Psoas muscle (tissue), 8 donors: ENCODE data around the gene NLGN1. TPM values are rescaled to one million over a fixed set of nuclear protein-coding genes. Genes with fewer than 3 reads are reported as not detected.

Experiments
- ATAC-seq, 4 donors: fragments of 200-7000 bp; cut with Tn5 transposase; one replicate each; pipeline ENCODE4 v1.9.1; 2020; ENCODE audit warnings: moderate library complexity in 3 of 4, mild to moderate bottlenecking in 2 of 4
- DNase-seq, 2 donors: peaks; one replicate each; pipeline ENCODE4 v3.0.0-alpha.2; 2020
- H3K27ac ChIP-seq: fragments of 200-600 bp; one replicate; pipeline ENCODE4 v1.8.0; 2022
- H3K27me3 ChIP-seq, 3 donors: fragments of 200-600 bp in 1 of 3; one replicate each; pipeline versions ENCODE4 v1.6.1 to v1.8.0; 2013 to 2022; ENCODE audit warnings: low read length in 2 of 3, mild to moderate bottlenecking in 2 of 3, moderate library complexity in 1 of 3; ENCODE audit not compliant: insufficient read depth in 3 of 3
- H3K36me3 ChIP-seq, 2 donors: fragments of 200-600 bp in 1 of 2; one replicate each; pipeline versions ENCODE4 v1.6.1 to v1.8.0; 2013 to 2022; ENCODE audit warnings: low read depth in 1 of 2, mild to moderate bottlenecking in 1 of 2, moderate library complexity in 1 of 2; ENCODE audit not compliant: insufficient read depth in 1 of 2
- H3K4me1 ChIP-seq: fragments of 200-600 bp; one replicate; pipeline ENCODE4 v1.8.0; 2022
- H3K4me3 ChIP-seq: fragments of 200-600 bp; one replicate; pipeline ENCODE4 v1.8.0; 2022; ENCODE audit warnings: mild to moderate bottlenecking
- H3K9me3 ChIP-seq: fragments of 200-600 bp; one replicate; pipeline ENCODE4 v1.8.0; 2022
- WGBS, 3 donors: extraction: QIAGEN DNeasy Blood & Tissue Kit; methylation state at CpG; one replicate each; pipeline versions ENCODE4 v1.1.6 to v1.1.7; 2013; 5-methylcytosine and 5-hydroxymethylcytosine counted together
- intact Hi-C, 2 donors: fragments of 100-400 bp; cut with DNase I; formaldehyde crosslinking; loops; one replicate each; pipeline versions ENCODE4 v1.11.0 to v1.14.2; 2022
- polyA plus RNA-seq, 3 donors: library from polyadenylated mRNA; stranded (reverse); fragments of 200-250 nt; gene quantifications; one replicate each; pipeline ENCODE4 v1.2.3, GENCODE V29; 2013
- total RNA-seq, 4 donors: library from RNA; stranded (reverse); fragmentation: NEBNext Ultra II Directional in 2 of 4; extraction: Animal tissue kit (Norgen Biotek cat#: 25700) in 2 of 4; gene quantifications; one replicate each; pipeline versions ENCODE4 v1.2.1 to v1.2.4, GENCODE V29; 2021 to 2023
- TF ChIP-seq, protein P1 (sequence below): fragments of 200-600 bp; IDR thresholded peaks from one replicate; pipeline ENCODE4 v1.8.0; 2022; ENCODE audit warnings: antibody characterized with exemption
- donor health status: healthy with polysubstance abuse.
- donor health status: DM: no; HTN: no; CAD: no; lungs with moderate emphysema.
- donor health status: Bipolar disorder and iron deficiency.
- donor health status: healthy.
- donor health status: DM: yes; HTN: yes; CAD: no.
- donor health status: DM: no; HTN: no; CAD: no.
- donor health status: DM: no; HTN: no; CAD: no.
- donor health status: DM: yes; HTN: yes; CAD: no.

NLGN1 gene
- total and polyA plus RNA-seq, 7 donors: 0.04 to 1.0 (median 0.54) TPM

DNA sequence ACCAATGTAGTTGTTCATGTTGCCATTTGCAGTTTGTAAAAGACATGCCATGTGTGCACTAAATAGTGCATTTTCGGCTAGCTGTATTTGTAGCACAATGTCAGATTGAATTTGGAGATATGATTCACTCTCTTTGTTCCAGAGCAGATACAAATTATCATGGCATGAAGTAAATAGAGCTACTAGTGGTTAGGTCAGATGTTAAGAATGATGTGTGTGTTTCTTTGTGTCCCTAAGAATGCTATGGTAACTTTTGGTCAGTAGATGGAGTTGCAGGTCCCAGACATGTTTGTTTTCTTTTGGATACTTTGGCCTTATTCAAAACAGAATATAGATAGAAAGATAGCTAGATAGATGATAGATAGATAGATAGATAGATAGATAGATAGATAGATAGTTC is 595.8 kb downstream of the NLGN1 start:
- ATAC-seq: no peak

GRCh38 chr3:174000675-174001074 is 603.1 kb downstream of the NLGN1 start:
- Histone ChIP-seq H3K9me3 (no peaks in the 10 kb centered on the region), H3K4me3 (no peak overlapping the region), H3K36me3 (no peaks in the 10 kb centered on the region), H3K4me1 (no peaks in the 10 kb centered on the region), H3K27me3 (no peaks in the 10 kb centered on the region), H3K27ac (no peak overlapping the region)
- no peak for ATAC-seq
- intact Hi-C loops: no loop called here
- DNase-seq: no peak
- 96% methylated on average over 1 of the region's 1 CpG for WGBS, 3 donors
- TF ChIP-seq, protein P1, sequence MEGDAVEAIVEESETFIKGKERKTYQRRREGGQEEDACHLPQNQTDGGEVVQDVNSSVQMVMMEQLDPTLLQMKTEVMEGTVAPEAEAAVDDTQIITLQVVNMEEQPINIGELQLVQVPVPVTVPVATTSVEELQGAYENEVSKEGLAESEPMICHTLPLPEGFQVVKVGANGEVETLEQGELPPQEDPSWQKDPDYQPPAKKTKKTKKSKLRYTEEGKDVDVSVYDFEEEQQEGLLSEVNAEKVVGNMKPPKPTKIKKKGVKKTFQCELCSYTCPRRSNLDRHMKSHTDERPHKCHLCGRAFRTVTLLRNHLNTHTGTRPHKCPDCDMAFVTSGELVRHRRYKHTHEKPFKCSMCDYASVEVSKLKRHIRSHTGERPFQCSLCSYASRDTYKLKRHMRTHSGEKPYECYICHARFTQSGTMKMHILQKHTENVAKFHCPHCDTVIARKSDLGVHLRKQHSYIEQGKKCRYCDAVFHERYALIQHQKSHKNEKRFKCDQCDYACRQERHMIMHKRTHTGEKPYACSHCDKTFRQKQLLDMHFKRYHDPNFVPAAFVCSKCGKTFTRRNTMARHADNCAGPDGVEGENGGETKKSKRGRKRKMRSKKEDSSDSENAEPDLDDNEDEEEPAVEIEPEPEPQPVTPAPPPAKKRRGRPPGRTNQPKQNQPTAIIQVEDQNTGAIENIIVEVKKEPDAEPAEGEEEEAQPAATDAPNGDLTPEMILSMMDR: no peak

More for the DNA sequence above, 595.8 kb downstream of the NLGN1 start:
- H3K27me3 ChIP-seq: no peaks in the 10 kb centered on the region
- intact Hi-C loops: no loop called here
- H3K4me1 ChIP-seq: no peaks in the 10 kb centered on the region
- TF ChIP-seq, protein P1: no peak
- WGBS, 3 donors: 41 to 59% (median 55%) methylated on average over 1 of the region's 1 CpG
- DNase-seq: no peak
- H3K36me3 ChIP-seq: no peaks in the 10 kb centered on the region
- H3K9me3 ChIP-seq: no peaks in the 10 kb centered on the region
- H3K4me3 ChIP-seq: no peak overlapping the region
- no peak overlapping the region for H3K27ac ChIP-seq

DNA sequence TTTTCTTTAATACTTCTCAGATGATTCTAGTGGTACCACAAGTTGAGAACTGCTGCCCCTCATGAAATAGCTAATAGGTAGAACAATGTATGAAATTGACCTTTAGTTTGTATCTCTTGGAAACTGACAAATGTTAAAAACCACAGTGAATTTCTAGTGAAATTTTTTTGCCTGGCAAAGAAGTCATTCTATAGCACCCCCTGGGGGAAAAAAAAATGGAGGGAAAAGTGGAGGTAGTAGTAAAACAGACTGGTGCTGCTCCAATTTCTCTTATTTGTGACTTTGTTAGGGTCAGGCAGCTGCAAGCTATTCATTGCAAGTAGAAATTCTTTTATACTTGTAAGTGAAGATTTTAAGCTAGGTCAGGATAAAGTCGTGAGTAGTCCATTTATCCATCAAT is 605.0 kb downstream of the NLGN1 start:
- Histone ChIP-seq H3K27ac (no peak overlapping the region), H3K4me1 (no peaks in the 10 kb centered on the region), H3K36me3 (no peaks in the 10 kb centered on the region), H3K9me3 (no peaks in the 10 kb centered on the region), H3K27me3 (no peaks in the 10 kb centered on the region), H3K4me3 (no peak overlapping the region)
- no peak for DNase-seq
- ATAC-seq: no peak
- TF ChIP-seq, protein P1: no peak
- intact Hi-C loops: no loop called here
- WGBS, 3 donors: 20 to 26% (median 24%) methylated on average over 1 of the region's 1 CpG

DNA sequence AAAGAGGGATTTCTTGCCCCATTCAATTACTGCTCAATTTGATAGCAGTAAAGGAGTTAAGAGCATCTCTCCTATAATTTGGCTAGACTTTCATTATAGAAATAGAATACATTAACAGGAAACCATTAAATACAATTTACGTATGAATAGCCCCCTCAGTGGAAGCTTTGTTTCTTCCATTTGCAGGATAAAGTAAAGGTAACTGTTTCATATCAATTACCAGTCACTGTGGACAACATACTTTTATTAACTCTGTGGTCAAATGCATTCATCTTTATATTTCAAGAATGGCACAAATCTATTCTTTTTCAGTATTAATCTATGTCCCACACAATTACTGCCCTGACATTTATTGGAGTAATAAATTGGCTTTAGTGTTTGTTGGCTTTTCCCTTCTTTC is 613.4 kb downstream of the NLGN1 start:
- ATAC-seq: no peak
- DNase-seq: no peak
- peaks cover 0 to 7% (median 0%) of the 10 kb centered on the region in 3 donors for H3K27me3 ChIP-seq
- H3K27ac ChIP-seq: no peak overlapping the region
- TF ChIP-seq, protein P1: no peak
- no peaks in the 10 kb centered on the region for H3K4me1 ChIP-seq
- no peak overlapping the region for H3K4me3 ChIP-seq
- WGBS, 3 donors: 59 to 60% (median 60%) methylated on average over 1 of the region's 1 CpG
- intact Hi-C loops: no loop called here
- no peaks in the 10 kb centered on the region for H3K36me3 ChIP-seq
- H3K9me3 ChIP-seq: no peaks in the 10 kb centered on the region

- peaks cover 0 to 3% (median 0%) of the 10 kb centered on the region in 3 donors for H3K27me3 ChIP-seq
- TF ChIP-seq, protein P1: no peak
- no peaks in the 10 kb centered on the region for H3K36me3 ChIP-seq
- no peaks in the 10 kb centered on the region for H3K9me3 ChIP-seq
- intact Hi-C loops: no loop called here
- DNase-seq: no peak
- H3K27ac ChIP-seq: no peak overlapping the region
- no peak overlapping the region for H3K4me3 ChIP-seq
- 74 to 83% (median 81%) methylated on average over 4 of the region's 4 CpGs for WGBS, 3 donors
- no peaks in the 10 kb centered on the region for H3K4me1 ChIP-seq
- ATAC-seq: no peak
Measured at GRCh38 chr3:174016186-174016585, 618.6 kb downstream of the NLGN1 start.
